Fibroblast of skin of right quadriceps (primary cell): ENCODE data around the gene KIF5B.
"Not testable (repeated sequence)": the region's sequence is repeated elsewhere in the genome, so short reads cannot be mapped to it uniquely, and the experiment has no call there.

Experiments used
- DNase-seq: peaks from one replicate; pipeline ENCODE4 v3.0.0-alpha.2; 2013

Gene KIF5B

GRCh38 chr10:32057036-32057372 is 779 bp upstream of the KIF5B start:
- no peak for DNase-seq

DNA sequence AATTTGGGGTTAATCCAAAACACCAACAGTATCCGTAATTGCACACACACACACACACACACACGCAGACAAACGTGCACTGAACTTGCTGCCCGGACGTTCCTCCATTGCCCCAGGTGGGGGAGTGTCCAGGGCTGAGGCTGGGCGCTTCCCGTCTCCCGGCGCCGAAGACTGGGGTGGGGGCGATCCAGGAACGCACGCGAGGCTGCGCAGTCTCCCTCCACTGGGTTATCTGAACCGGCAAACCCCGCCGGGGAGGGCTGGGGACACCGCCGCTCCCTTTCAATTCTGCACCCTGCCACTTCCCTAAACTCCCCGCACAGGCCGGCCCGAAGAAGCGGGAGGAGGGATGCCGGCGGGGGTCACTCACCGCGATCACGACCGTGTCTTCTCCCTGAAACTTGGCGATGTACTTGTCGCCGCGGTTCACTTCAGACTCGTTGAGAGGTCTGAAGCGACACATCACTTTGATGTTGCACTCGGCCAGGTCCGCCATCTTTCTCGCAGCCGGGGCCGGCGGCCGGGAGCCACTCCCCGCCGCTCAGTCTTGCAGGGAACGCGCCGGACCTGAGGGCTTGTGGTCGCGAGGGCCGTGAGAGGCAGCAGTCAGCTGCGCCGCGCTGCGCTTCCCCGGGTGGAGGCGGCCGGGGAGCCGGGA is 618 bp downstream of the KIF5B start:
- peak; percentile 52 for DNase-seq

DNA sequence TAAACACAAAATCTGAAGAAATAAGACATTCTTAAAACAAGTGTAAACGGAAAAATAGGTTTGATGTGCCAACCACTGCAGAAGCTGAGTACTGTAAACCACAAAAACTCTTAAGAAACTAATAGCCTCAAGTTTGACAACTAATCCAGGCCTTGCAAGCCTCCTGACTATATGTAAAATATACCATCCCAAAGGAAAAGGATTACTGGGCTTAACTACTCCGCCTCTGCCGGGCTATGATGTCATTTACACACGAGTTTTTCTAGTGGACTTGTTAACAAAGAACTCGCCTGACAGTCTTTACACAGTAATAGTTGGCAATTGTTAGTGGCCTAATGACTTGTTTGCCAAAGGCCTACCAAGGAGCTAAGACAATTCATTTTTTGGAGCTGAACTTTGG is 2.1 kb downstream of the KIF5B start:
- DNase-seq: peak; percentile 54

- not testable (repeated sequence) for DNase-seq
Measured at GRCh38 chr10:32053392-32053791, 2.8 kb downstream of the KIF5B start.

DNA sequence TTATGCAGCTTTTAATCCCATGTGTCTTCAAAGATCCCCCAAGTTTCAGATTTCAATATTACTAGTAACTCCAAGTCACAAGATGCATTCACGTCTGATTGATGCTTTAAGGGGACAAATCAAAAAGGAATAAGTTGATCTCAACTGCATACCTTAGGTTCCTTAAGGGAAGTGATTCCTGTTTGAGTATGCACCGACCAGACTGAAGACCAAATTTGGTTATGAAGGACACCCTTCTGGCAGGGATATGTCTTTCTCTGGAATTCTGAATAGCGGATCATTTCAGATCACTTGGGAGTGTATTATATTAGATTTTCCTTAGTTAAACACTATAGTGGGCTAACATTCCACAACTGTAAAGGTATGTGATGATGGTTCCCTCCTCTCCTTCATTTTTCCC is 4.3 kb downstream of the KIF5B start:
- DNase-seq: peak; percentile 32

DNA sequence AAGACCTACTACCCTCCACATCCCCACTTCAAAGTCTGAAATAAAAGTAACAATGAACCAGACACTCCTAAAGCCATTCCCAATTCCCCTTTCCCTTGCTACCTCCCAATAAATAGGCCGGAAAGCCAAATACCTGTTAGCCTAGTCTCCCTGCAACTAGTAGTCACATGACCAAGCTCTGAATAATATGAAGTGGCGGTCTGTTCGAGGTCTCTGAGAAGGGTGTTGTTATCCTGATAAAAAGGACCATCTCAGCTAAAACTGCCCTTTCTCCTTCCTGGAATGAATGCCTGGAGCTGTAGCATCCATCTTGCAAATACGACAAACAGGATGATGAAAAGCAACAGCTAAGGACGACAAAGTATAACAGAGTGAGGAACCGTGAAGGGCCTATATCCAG is 6.0 kb downstream of the KIF5B start:
- no peak for DNase-seq

DNA sequence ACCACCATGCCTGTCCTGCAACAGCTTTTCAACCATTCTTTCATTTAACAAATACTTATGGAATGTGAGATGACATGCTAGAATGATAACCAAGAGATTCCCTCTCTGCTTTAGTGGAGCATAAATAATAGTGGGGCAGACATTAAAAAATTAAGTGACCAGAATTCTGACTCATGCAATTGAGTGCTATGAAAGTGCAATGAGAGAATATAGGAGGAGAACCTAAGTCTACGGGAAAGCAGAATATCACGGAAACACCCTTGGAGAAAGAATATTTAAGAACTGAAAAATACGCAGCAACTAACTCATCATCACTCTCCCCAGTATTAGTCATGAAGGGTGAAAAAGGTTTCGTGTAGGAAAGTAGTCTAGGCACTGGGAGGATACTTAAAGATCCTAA is 7.1 kb downstream of the KIF5B start:
- DNase-seq: no peak

- DNase-seq: no peak
Measured at GRCh38 chr10:32048282-32048681, 7.9 kb downstream of the KIF5B start.

GRCh38 chr10:32047881-32048280 is 8.3 kb downstream of the KIF5B start:
- DNase-seq: no peak

- no peak for DNase-seq
Measured at GRCh38 chr10:32046151-32046550, 10.1 kb downstream of the KIF5B start.

GRCh38 chr10:32042730-32043129 is 13.5 kb downstream of the KIF5B start:
- DNase-seq: peak; percentile 70

DNA sequence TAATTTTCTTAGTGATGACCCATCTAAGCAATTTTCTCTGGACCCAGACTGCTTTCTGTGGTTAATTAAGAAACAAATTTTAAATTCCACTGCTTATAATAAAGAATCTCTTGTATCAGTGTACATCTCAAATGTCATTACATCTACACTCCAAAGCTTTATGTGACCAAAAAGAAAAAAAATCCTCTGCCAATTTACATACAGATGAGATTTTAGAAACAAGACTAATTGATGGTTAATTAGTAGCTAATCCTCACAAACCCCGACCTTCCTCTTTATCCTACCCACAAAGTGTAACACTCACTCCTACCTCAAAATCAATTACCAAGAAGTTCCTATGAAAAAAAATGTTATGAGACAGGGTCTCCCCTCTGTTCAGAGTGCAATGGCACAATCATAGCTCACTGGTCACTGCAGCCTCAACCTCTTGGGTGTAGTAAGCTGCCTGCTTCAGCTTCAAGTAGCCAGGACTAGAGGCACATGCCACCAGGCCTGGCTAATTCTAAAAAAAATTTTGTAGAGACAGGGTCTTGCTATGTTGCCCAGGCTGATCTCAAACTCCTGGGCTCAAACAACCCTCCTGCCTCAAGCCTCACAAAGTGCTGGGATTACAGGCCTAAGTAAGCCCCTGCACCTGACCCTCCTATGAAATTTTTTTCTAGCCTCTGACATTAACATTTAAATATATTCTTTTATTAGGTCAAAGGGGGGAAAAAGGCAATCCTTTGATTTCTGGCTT is 14.8 kb downstream of the KIF5B start:
- DNase-seq: no peak

GRCh38 chr10:32039734-32040133 is 16.5 kb downstream of the KIF5B start:
- no peak for DNase-seq

DNA sequence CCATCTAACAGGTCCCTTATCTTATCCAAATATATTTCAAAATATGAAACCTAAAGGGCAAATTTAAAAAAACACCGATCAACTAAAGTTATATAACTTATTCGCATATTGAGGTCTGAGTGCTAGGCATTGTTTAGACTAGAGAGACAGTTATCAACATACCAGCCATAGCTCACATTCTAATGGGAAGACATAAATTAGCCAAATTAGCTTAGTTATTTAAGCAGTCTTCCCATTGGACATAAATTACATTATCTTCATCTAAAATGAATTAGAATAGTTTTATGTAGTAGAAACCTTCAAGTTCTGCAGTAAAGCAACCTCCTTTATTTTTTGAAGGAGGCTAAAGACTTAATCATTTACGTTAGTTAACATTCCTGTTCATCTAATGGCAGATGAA is 17.4 kb downstream of the KIF5B start:
- DNase-seq: peak; percentile 39

GRCh38 chr10:32036922-32037321 is 19.3 kb downstream of the KIF5B start:
- no peak for DNase-seq

DNA sequence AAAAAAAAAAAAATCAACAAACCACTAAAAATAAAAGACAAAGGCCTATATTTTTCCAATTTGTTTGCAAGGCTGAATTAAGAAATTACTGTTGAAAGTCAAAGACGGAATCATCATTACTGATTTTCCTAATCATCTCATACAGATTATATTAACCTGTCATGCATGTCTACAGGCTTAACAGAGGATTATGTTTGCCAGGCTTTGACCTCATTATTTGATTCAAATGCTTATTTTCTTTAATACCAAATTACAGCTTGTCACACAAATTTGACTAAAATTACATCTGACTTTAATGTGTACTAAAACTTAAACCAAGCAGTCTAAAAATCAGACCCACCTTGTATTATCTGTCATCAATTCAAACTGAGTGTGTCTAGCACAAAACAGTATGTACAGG is 21.2 kb downstream of the KIF5B start:
- DNase-seq: no peak

DNA sequence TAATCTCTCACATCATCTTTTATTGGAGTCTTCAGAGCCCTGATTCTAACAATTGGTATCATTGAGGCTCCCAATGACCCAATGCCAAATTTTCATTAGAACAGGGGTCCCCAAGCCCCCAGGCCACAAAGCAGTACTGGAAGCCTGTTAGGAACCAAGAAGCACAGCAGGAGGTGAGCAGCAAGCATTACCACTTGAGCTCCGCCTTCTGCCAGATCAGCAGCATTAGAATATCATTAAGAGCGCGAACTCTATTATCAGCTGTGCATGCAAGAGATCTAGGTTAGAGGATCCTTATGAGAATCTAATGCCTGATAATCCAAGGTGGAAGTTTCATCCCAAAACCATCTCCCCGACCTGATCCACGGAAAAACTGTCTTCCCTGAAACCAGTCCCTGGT is 23.1 kb downstream of the KIF5B start:
- no peak for DNase-seq

GRCh38 chr10:32031920-32032319 is 24.3 kb downstream of the KIF5B start:
- DNase-seq: no peak

DNA sequence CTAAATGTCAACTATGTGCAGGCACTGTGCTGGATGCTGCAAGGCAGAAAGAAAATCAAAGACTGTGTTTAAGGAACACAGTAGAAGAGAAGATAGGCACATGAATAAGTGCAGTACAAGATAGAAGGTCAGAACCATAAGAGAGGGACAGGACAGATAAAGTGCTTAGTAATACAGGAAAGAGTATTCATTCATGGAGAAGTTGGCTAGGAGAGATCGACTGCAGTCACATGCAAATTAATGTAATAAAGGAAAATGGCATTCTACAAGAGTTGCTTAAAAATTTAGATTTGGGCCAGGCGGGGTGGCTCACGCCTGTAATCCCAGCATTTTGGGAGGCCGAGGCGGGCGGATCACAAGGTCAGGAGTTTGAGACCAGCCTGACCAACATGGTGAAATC is 24.8 kb downstream of the KIF5B start:
- no peak for DNase-seq

DNA sequence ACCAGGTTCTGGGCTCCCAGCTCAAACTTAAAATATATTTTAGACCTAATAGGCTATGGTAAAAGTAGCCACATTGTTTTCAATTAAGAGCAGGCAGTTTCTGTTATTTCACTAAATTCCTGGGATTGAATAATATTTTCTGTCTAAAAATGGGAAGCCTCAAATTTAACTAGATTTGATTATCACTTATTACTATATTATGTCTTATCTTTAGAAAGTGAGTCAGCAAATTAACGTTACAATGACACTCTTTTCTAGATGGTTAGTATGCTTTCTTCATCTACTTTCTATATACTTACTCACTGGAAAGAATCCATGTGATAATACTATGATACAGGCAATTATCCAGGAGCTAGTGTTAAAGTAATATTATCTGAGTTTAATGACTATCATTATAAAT is 27.5 kb downstream of the KIF5B start:
- no peak for DNase-seq

DNA sequence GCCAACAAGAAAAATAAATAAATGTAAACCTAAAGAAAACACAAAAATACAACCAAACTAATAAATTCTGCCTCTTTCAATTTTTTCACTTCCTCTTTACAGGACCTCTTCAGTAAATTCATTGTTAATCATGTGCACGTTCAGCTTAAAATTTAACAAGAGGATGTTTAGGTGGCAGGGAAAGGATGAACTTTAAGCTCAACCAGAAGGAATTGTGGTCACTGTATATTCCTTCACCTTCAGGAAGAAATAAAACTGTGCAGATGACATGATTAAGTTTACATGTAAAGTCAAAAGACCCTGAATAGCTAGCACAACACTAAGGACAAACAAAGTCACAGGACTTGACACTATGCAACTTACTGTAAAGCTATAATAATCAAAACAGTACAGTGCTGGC is 33.0 kb downstream of the KIF5B start:
- DNase-seq: no peak

DNA sequence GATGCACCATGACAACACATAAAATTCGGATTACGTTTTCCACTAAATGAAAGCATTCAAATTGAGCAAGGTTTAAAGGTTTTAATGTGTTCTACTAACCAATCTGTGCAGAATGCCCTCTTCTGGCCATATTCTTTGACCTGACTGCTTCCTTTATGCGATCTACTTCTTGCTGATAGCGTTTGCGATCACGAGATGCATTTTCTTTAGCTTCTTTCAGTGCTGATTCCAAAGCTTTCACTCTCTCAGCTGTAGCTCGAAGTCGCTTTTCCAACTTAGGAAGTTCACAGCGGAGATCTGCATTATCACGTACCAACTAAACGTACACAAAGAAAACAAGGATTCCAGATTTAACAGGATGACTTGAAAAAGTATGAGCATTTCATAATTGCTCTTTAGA is 39.2 kb downstream of the KIF5B start:
- DNase-seq: no peak

DNA sequence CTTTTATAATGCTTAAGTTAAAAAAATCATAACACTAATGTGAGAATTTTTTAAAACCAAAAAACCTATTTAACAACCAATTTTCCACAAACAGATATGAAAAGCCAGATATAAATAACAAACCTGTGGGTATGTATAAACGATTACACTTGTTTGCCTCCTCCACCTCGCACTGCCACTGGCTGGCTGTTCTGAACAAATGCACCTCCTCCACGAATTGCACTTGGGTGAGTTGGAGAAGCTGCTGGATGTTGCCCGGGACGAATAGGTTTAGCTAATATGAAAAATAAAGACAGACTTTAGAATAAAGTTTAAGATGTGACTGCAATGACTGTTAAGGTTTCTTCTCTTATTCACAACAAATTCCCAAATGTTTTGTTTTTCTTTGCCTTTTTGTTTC is 40.8 kb downstream of the KIF5B start:
- no peak for DNase-seq

DNA sequence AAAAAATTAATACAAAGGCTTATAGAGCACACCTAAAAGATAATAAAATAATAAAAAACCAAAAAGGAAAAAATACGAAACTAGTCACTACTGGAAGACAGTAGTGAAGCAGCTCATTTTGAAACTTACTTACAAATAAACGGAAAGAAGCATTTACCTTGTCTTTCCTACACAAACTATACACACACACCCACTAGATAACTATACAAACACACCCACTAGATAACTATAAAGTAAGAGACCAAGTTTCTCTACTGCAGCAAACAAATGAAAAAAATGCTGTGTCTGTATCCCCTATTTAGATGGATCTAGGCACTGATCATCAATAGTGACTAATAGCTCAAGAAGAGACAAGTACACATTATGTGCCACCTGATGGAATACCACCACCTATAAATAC is 49.2 kb downstream of the KIF5B start:
- no peak for DNase-seq

GRCh38 chr10:32005050-32005449 is 51.2 kb downstream of the KIF5B start:
- peak; percentile 47 for DNase-seq
